ENCODE results near the gene SLC8A1. TPM values are rescaled to one million over a fixed set of nuclear protein-coding genes. Genes with fewer than 3 reads are reported as not detected.

Gene SLC8A1
- total RNA-seq, 1 experiment from 2014 or later = 1.7 TPM

GRCh38 chr2:40485318-40485717 lies 33.4 kb upstream of the SLC8A1 start:
- Histone ChIP-seq H2BK5ac (ENCODE audit: insufficient read length, low read length) (no peak overlapping the region), H3K23ac (ENCODE audit: insufficient read length, low read depth, low read length) (no peak overlapping the region), H3K9ac (ENCODE audit: extremely low read depth, insufficient read length, low read length) (no peak overlapping the region), H2BK15ac (ENCODE audit: low read depth, low read length) (no peak overlapping the region), H3K79me1 (ENCODE audit: insufficient read depth, low read depth, low read length, poor library complexity, severe bottlenecking) (no peaks in the 10 kb centered on the region), H3K4ac (ENCODE audit: low read depth, low read length) (no peak overlapping the region), H3K27me3 (ENCODE audit: insufficient read depth, low read length) (no peaks in the 10 kb centered on the region), H4K5ac (ENCODE audit: insufficient read length, low read depth, low read length) (no peak overlapping the region), H2AK5ac (ENCODE audit: insufficient read length, low read length) (no peak overlapping the region), H3K18ac (ENCODE audit: insufficient read length, low read depth, low read length) (no peak overlapping the region), H3K9me3 (ENCODE audit: control insufficient read depth, low read depth, low read length) (no peaks in the 10 kb centered on the region), H2AFZ (ENCODE audit: low read length) (no peak overlapping the region), H3K23me2 (ENCODE audit: insufficient read length, low read depth, low read length, poor library complexity, severe bottlenecking) (no peaks in the 10 kb centered on the region), H2BK120ac (ENCODE audit: low read depth, low read length, poor library complexity, severe bottlenecking) (no peak overlapping the region), H3K4me2 (ENCODE audit: insufficient read depth, insufficient read length, low read length) (no peak overlapping the region), H3K79me2 (ENCODE audit: insufficient read depth, low read length) (no peaks in the 10 kb centered on the region), H3T11ph (ENCODE audit: low read length) (no peak overlapping the region), H2BK12ac (ENCODE audit: insufficient read length, low read depth, low read length) (no peak overlapping the region), H3K14ac (ENCODE audit: insufficient read depth, low read length) (no peak overlapping the region), H3K56ac (ENCODE audit: insufficient read length, low read depth, low read length) (no peak overlapping the region), H2BK20ac (ENCODE audit: low read depth, low read length, poor library complexity, severe bottlenecking) (no peak overlapping the region), H4K8ac (replicated peaks; ENCODE audit: insufficient read length, low read depth, low read length) (no peak overlapping the region), H4K91ac (ENCODE audit: insufficient read length, low read depth, low read length) (no peak overlapping the region), H4K20me1 (ENCODE audit: control insufficient read depth, insufficient read depth, insufficient read length) (no peaks in the 10 kb centered on the region), H3K4me1 (ENCODE audit: insufficient read depth, low read length) (no peaks in the 10 kb centered on the region), H3K27ac (ENCODE audit: insufficient read length, low read depth, low read length) (no peak overlapping the region)
- no CpG with 5 or more reads among the region's 2 CpGs for WGBS (ENCODE audit: extremely low coverage, insufficient read length, low lambda C conversion rate)
- Mint-ChIP-seq H3K4me1 (peaks cover 4 to 11% of the 10 kb centered on the region in 2 experiments), H3K27ac (no peak overlapping the region), H3K27me3 (ENCODE audit: low read depth) (no peaks in the 10 kb centered on the region), H3K4me3 (no peak overlapping the region), H3K36me3 (ENCODE audit: insufficient read depth in 1 of 3, low read depth in 3 of 3) (peaks cover 0 to 7% (median 0%) of the 10 kb centered on the region in 3 experiments; a peak in 1 of 7 replicates), H3K9me3 (peaks cover 0 to 3% of the 10 kb centered on the region in 2 experiments; a peak in 2 of 5 replicates)
- no peak for DNase-seq
- TF ChIP-seq CTCF (conservative IDR thresholded peaks at IDR 0.05) = no peak

Measured in H9 (cell line).